GM23338 (cell line): ENCODE results near the gene CDH4.

Experiments
- CTCF ChIP-seq, 2 experiments: fragments of 200-600 bp in 1 of 2; sonication (generic) in 1 of 2; conservative IDR thresholded peaks; 2 replicates each; pipeline versions ENCODE4 v1.5.1 to v1.6.1; 2016 to 2017; ENCODE audit warnings: antibody characterized with exemption in 2 of 2, low read depth in 2 of 2, mild to moderate bottlenecking in 2 of 2, moderate library complexity in 1 of 2
- EZH2 ChIP-seq: fragments of 200-600 bp; sonication (generic); IDR thresholded peaks from one replicate; pipeline ENCODE4 v1.8.0; 2017; ENCODE audit warnings: antibody characterized with exemption, mild to moderate bottlenecking, low read depth; ENCODE audit not compliant: unreplicated experiment
- EZH2phosphoT487 ChIP-seq: fragments of 200-600 bp; sonication (generic); IDR thresholded peaks from one replicate; pipeline ENCODE4 v1.8.1; 2018; ENCODE audit warnings: antibody characterized with exemption; ENCODE audit not compliant: unreplicated experiment
- POLR2AphosphoS5 ChIP-seq: IDR thresholded peaks from 2 replicates; pipeline ENCODE4 v1.6.1; 2016; ENCODE audit warnings: antibody characterized with exemption, low read depth
- REST ChIP-seq: IDR thresholded peaks from one replicate; pipeline ENCODE4 v1.6.1; 2018; ENCODE audit warnings: antibody characterized with exemption; ENCODE audit not compliant: unreplicated experiment
- ZNF114 ChIP-seq: fragments of 250-450 bp; sonication (Bioruptor Pico); IDR thresholded peaks from 2 replicates; pipeline ENCODE4 v1.5.0; 2020; ENCODE audit warnings: mild to moderate bottlenecking, moderate library complexity
- ZNF331 ChIP-seq: fragments of 250-450 bp; sonication (Bioruptor Pico); IDR thresholded peaks from 2 replicates; pipeline ENCODE4 v1.5.0; 2020; ENCODE audit warnings: low read depth, mild to moderate bottlenecking, moderate library complexity

GRCh38 chr20:61588411-61589385 is 336.6 kb downstream of the CDH4 start:
- TF ChIP-seq POLR2AphosphoS5 = no peak
- TF ChIP-seq CTCF (conservative IDR thresholded peaks at IDR 0.05; ENCODE audit: low read depth in 2 of 2) = no peak
- TF ChIP-seq REST = no peak
- no peak for TF ChIP-seq EZH2
- no peak for TF ChIP-seq ZNF114 (CRISPR knock-in tag)
- TF ChIP-seq ZNF331 = no peak
- no peak for TF ChIP-seq EZH2phosphoT487
